GM12891 (cell line): Measurements from ENCODE around the gene ANKFN1.

Source experiments
- POLR2A ChIP-seq: IDR thresholded peaks from 2 replicates; pipeline ENCODE4 v1.6.1; 2011; ENCODE audit warnings: low read depth, low read length, control low read depth
- SPI1 ChIP-seq: IDR thresholded peaks from 2 replicates; pipeline ENCODE4 v1.6.1; 2011; ENCODE audit warnings: low read depth, low read length, control low read depth

DNA sequence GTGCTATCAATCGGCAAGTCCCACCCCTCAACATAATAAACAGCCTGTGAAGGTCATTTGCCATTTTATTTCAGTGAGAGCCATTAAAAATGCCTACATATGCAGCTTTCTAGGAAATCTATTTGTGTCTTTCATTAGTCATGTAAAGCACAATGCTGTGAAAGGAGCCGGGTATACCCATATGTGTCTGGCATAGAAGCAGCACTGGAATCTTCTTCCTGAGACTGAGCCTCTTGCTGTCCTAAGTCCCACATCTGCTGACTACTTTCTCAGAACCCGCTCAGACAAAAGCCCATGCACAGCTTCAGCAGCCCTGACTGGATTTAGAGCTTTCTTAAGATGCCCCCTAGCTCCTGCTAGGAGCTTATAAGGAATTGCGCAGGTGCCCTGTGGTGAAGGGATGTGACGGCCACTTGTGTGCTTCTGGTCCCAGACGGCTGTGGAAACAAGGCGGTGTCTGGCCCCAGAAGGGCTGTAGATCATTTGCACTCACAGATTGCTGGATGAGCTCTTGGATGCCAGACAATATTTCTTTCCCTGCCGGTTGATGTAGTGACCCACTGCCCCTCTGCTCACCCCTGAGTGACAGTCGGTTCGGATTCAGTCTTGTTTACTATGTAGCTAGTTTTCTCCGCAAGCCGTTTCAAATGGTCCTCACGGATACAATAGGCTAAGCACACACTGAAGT lies 172.2 kb downstream of the ANKFN1 start:
- TF ChIP-seq POLR2A, result no peak
- no peak for TF ChIP-seq SPI1
